Uterus (tissue), 2 donors: Measurements from ENCODE around the gene CLMN.

Source experiments
- CTCF ChIP-seq, 4 experiments: fragments of 200-600 bp in 2 of 4; fragments of 450-650 bp in 2 of 4; sonication (generic) in 2 of 4; IDR thresholded peaks; one replicate each; pipeline ENCODE4 v1.5.1; 2016 to 2019; ENCODE audit warnings: antibody characterized with exemption in 4 of 4, mild to moderate bottlenecking in 2 of 4, moderate library complexity in 1 of 4
- POLR2A ChIP-seq, 2 donors: fragments of 450-650 bp; IDR thresholded peaks; one replicate each; pipeline ENCODE4 v1.6.1; 2016; ENCODE audit warnings: antibody characterized with exemption in 2 of 2, mild to moderate bottlenecking in 1 of 2, moderate library complexity in 1 of 2

DNA sequence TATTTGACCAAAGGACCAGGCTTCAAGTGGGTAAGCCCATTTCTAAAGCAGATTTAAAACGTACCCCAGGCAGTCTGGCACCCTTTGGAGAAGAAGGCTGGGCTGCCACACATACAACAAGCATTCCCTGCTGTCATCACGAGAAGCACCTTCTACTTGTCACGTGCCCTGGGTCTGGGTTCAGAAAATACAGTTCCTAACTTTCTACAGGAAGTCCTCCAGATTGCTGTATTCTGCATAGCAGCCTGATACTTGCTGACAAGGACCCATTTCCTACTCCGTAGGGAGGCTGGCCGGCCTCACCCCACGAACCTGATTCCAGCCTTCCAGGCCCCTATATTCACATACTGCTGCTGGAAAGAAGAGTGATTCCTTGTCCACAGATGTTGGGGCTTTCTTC lies 7.4 kb downstream of the CLMN start:
- TF ChIP-seq POLR2A (IDR thresholded peaks at IDR 0.05) (no peak), CTCF (IDR thresholded peaks at IDR 0.05) (no peak)
